ENCODE results near the gene NPW. TPM values are rescaled to one million over a fixed set of nuclear protein-coding genes. Genes with fewer than 3 reads are reported as not detected.

Gene NPW
- total and polyA plus RNA-seq, 2 donors (not counting 3 experiments of a cell fraction or from before 2014, with no cell fraction given), result 0.84 to 3.3 TPM

DNA sequence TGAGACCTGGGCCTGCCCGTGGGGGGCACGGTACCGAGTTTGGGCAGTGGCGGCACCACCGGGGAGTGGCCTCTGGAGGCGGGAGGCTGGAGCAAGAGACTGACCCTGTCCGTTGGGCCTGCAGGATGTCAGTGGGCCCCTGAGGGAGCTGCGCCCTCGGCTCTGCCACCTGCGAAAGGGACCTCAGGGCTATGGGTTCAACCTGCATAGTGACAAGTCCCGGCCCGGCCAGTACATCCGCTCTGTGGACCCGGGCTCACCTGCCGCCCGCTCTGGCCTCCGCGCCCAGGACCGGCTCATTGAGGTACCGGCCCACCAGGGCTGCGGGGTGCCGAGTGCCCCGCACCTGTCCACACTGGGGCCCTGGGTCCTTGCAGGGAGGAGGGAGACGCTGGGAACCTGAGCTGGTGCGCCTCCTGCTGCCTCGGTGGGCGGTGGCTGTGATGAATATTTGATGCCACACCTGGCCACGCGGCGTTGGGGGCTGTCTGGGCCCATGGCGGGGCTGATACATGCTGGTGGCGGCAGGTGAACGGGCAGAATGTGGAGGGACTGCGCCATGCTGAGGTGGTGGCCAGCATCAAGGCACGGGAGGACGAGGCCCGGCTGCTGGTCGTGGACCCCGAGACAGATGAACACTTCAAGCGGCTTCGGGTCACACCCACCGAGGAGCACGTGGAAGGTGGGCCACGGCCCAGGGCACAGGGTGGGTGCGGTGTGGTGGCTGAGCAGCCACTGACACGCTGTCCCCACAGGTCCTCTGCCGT is 16.8 kb downstream of the NPW start:
- no peak for FAIRE-seq
- Histone ChIP-seq H3K36me3 (ENCODE audit: control insufficient read depth in 2 of 2, extremely low read depth in 1 of 2, insufficient read depth in 2 of 2, low read length in 2 of 2) (peaks cover 0 to 10% of the 10 kb centered on the region in 2 experiments), H3K9ac (replicated peaks; ENCODE audit: extremely low read depth, insufficient read depth, low read length) (peak overlapping the region; percentile 37)

More for the DNA sequence above, 16.8 kb downstream of the NPW start:
- Histone ChIP-seq H2AFZ (ENCODE audit: low read depth, low read length) (no peak overlapping the region), H3K27ac (ENCODE audit: insufficient read depth, low read depth, low read length) (peak overlapping the region; percentile 62), H3K4me3 (replicated peaks in 1 of 3; ENCODE audit: insufficient read depth in 1 of 3, low read depth in 1 of 3, low read length in 3 of 3) (no peak overlapping the region), H3K4me2 (ENCODE audit: insufficient read depth, low read length) (peak overlapping the region; percentile 27), H3K9me1 (replicated peaks; ENCODE audit: control insufficient read depth, extremely low read depth, insufficient read depth, low read length) (no peaks in the 10 kb centered on the region), H3K4me1 (ENCODE audit: control insufficient read depth, extremely low read depth, insufficient read depth, low read length) (peaks cover 42% of the 10 kb centered on the region), H3K9me3 (replicated peaks; ENCODE audit: control insufficient read depth, insufficient read depth, low read length) (no peaks in the 10 kb centered on the region), H3K79me2 (ENCODE audit: control insufficient read depth, insufficient read depth, low read length) (peaks cover 10% of the 10 kb centered on the region), H4K20me1 (replicated peaks; ENCODE audit: control insufficient read depth, extremely low read depth, insufficient read depth, low read length) (no peaks in the 10 kb centered on the region), H3K27me3 (ENCODE audit: control insufficient read depth in 2 of 2, insufficient read depth in 2 of 2, low read length in 2 of 2) (no peaks in the 10 kb centered on the region)
- TF ChIP-seq POLR2A (IDR thresholded peaks at IDR 0.05; ENCODE audit: low read depth, low read length), result no peak
- TF ChIP-seq JUN (IDR thresholded peaks at IDR 0.05; ENCODE audit: borderline replicate concordance, insufficient read depth, insufficient read length, low read depth), result no peak
- no peak for TF ChIP-seq GATA2 (IDR thresholded peaks at IDR 0.05; ENCODE audit: insufficient read depth, insufficient read length, low read depth, low read length)
- TF ChIP-seq EZH2 (IDR thresholded peaks at IDR 0.05; ENCODE audit: borderline replicate concordance, low read depth, low read length, severe bottlenecking), result no peak
- no peak for TF ChIP-seq POLR2AphosphoS5 (IDR thresholded peaks at IDR 0.05; ENCODE audit: insufficient read depth, low read depth, low read length)
- TF ChIP-seq, protein P1, sequence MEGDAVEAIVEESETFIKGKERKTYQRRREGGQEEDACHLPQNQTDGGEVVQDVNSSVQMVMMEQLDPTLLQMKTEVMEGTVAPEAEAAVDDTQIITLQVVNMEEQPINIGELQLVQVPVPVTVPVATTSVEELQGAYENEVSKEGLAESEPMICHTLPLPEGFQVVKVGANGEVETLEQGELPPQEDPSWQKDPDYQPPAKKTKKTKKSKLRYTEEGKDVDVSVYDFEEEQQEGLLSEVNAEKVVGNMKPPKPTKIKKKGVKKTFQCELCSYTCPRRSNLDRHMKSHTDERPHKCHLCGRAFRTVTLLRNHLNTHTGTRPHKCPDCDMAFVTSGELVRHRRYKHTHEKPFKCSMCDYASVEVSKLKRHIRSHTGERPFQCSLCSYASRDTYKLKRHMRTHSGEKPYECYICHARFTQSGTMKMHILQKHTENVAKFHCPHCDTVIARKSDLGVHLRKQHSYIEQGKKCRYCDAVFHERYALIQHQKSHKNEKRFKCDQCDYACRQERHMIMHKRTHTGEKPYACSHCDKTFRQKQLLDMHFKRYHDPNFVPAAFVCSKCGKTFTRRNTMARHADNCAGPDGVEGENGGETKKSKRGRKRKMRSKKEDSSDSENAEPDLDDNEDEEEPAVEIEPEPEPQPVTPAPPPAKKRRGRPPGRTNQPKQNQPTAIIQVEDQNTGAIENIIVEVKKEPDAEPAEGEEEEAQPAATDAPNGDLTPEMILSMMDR (IDR thresholded peaks at IDR 0.05; ENCODE audit: extremely low read depth in 1 of 2, insufficient read depth in 1 of 2, low read depth in 1 of 2, low read length in 2 of 2), result no peak
- no peak for TF ChIP-seq FOS (IDR thresholded peaks at IDR 0.05; ENCODE audit: borderline replicate concordance, insufficient read depth, low read length)
- TF ChIP-seq MYC (IDR thresholded peaks at IDR 0.05; ENCODE audit: low read depth, low read length), result no peak
- dilution Hi-C loops (cut with MboI; ENCODE audit: extremely low pct_ligation_motif_present, low sequenced_read_pairs) (loop anchor here (25.0 kb wide), 1 partner anchor 126 kb away; the partner anchor contains the start of gene TRAF7), intact Hi-C loops (cut with micrococcal nuclease) (no loop called here)
- ChIA-PET CTCF (interaction anchor here (1.0 to 1.7 kb wide), 3 partner anchors 11 to 104 kb away, joined by 3 to 6 read pairs (median 3); partner anchors contain the start of genes NTHL1 and TSC2), POLR2A (no interaction called here)
- BruUV-seq (replicated peaks), result no TSS peak
- DNase-seq (ENCODE audit: low read depth, low spot score), result no peak
